HepG2 (cell line): ENCODE measurements around the gene FAM83C. TPM values are rescaled to one million over a fixed set of nuclear protein-coding genes. Genes with fewer than 3 reads are reported as not detected.

Source experiments
- ARHGAP35 ChIP-seq: sonication (generic); formaldehyde crosslinking; IDR thresholded peaks from 2 replicates; pipeline ENCODE4 v1.9.0; 2022; ENCODE audit warnings: mild to moderate bottlenecking, inconsistent platforms, moderate library complexity, missing genetic modification reagents, borderline replicate concordance
- DNMT1 ChIP-seq: sonication (generic); formaldehyde crosslinking; IDR thresholded peaks from 2 replicates; pipeline ENCODE4 v1.5.1; 2020; ENCODE audit warnings: mild to moderate bottlenecking, missing genetic modification reagents
- FOXJ3 ChIP-seq: sonication (generic); formaldehyde crosslinking; IDR thresholded peaks from 2 replicates; pipeline ENCODE4 v1.4.0; 2020; ENCODE audit warnings: missing genetic modification reagents, mild to moderate bottlenecking, borderline replicate concordance
- HOXA7 ChIP-seq: sonication (generic); formaldehyde crosslinking; IDR thresholded peaks from 2 replicates; pipeline ENCODE4 v1.8.1; 2022; ENCODE audit warnings: mild to moderate bottlenecking, missing genetic modification reagents, moderate library complexity
- IKZF4 ChIP-seq: sonication (generic); formaldehyde crosslinking; IDR thresholded peaks from 2 replicates; pipeline ENCODE4 v1.5.1; 2020; ENCODE audit warnings: borderline replicate concordance, mild to moderate bottlenecking, low read depth, missing genetic modification reagents; ENCODE audit errors: not compliant biosample characterization
- ISL2 ChIP-seq: sonication (generic); formaldehyde crosslinking; IDR thresholded peaks from 2 replicates; pipeline ENCODE4 v1.5.0; 2020; ENCODE audit warnings: missing genetic modification reagents
- KDM4B ChIP-seq: sonication (generic); formaldehyde crosslinking; IDR thresholded peaks from 2 replicates; pipeline ENCODE4 v1.4.0; 2020; ENCODE audit warnings: missing genetic modification reagents
- NAIF1 ChIP-seq: sonication (generic); formaldehyde crosslinking; IDR thresholded peaks from 2 replicates; pipeline ENCODE4 v1.5.0; 2020; ENCODE audit warnings: mild to moderate bottlenecking, missing genetic modification reagents, borderline replicate concordance
- PHF8 ChIP-seq: sonication (generic); formaldehyde crosslinking; IDR thresholded peaks from 2 replicates; pipeline ENCODE4 v1.5.0; 2020; ENCODE audit warnings: missing genetic modification reagents
- PRMT3 ChIP-seq: sonication (generic); formaldehyde crosslinking; IDR thresholded peaks from 2 replicates; pipeline ENCODE4 v1.8.1; 2022; ENCODE audit warnings: low read depth, mild to moderate bottlenecking, moderate library complexity, missing genetic modification reagents, borderline replicate concordance
- RELA ChIP-seq: sonication (generic); formaldehyde crosslinking; IDR thresholded peaks from 2 replicates; pipeline ENCODE4 v1.4.0; 2020; ENCODE audit warnings: missing genetic modification reagents
- SRSF4 ChIP-seq: fragments of 200-400 bp; formaldehyde crosslinking; IDR thresholded peaks from one replicate; pipeline ENCODE4 v1.6.1; 2018; ENCODE audit warnings: mild to moderate bottlenecking, low read depth, low read length, moderate library complexity; ENCODE audit not compliant: poor library complexity, severe bottlenecking
- ZMAT3 ChIP-seq: sonication (generic); formaldehyde crosslinking; conservative IDR thresholded peaks from 2 replicates; pipeline ENCODE4 v1.7.0; 2021; ENCODE audit warnings: missing genetic modification reagents
- ZNF552 ChIP-seq: sonication (generic); formaldehyde crosslinking; IDR thresholded peaks from 2 replicates; pipeline ENCODE4 v1.9.0; 2022; ENCODE audit warnings: missing genetic modification reagents, mild to moderate bottlenecking, borderline replicate concordance
- ZNF841 ChIP-seq: sonication (generic); formaldehyde crosslinking; IDR thresholded peaks from 2 replicates; pipeline ENCODE4 v1.8.1; 2023; ENCODE audit warnings: missing genetic modification reagents, borderline replicate concordance
- ZNF850 ChIP-seq: sonication (generic); formaldehyde crosslinking; conservative IDR thresholded peaks from 2 replicates; pipeline ENCODE4 v1.9.0; 2021; ENCODE audit warnings: mild to moderate bottlenecking, missing genetic modification reagents
- ZNF879 ChIP-seq: sonication (generic); formaldehyde crosslinking; IDR thresholded peaks from 2 replicates; pipeline ENCODE4 v1.8.1; 2023; ENCODE audit warnings: missing genetic modification reagents
- ZNF883 ChIP-seq: sonication (generic); formaldehyde crosslinking; IDR thresholded peaks from 2 replicates; pipeline ENCODE4 v1.5.1; 2020; ENCODE audit warnings: mild to moderate bottlenecking, missing genetic modification reagents; ENCODE audit errors: not compliant biosample characterization
- polyA plus RNA-seq, 8 experiments: library from polyadenylated mRNA; depleted of rRNA in 3 of 8; stranded (reverse) in 7 of 8; unstranded in 1 of 8; fragments of >200 nt; fragmentation: Illumina TruSeq in 4 of 8; extraction: Trizol in 4 of 8; gene quantifications; 2 replicates each; pipeline versions ENCODE4 v1.2.1 to v1.2.3, GENCODE V29; 2011 to 2016; ENCODE audit warnings: low read depth in 4 of 8, missing spikeins in 1 of 8, mixed read lengths in 1 of 8; ENCODE audit not compliant: insufficient read depth in 1 of 8
- total RNA-seq, 5 experiments: library from RNA; depleted of rRNA; stranded (reverse); fragments of >200 nt; fragmentation: Illumina TruSeq; extraction: Trizol; gene quantifications; 2 replicates each; pipeline ENCODE4 v1.2.3, GENCODE V29; 2016; ENCODE audit warnings: low read depth in 1 of 5
- TF ChIP-seq, protein P1 (sequence below): sonication (generic); formaldehyde crosslinking; conservative IDR thresholded peaks from 2 replicates; pipeline ENCODE4 v1.4.0; 2020; ENCODE audit warnings: mild to moderate bottlenecking, missing genetic modification reagents, moderate library complexity
- TF ChIP-seq, protein P2 (sequence below): sonication (generic); formaldehyde crosslinking; IDR thresholded peaks from 2 replicates; pipeline ENCODE4 v1.4.0; 2020; ENCODE audit warnings: mild to moderate bottlenecking, missing genetic modification reagents
- TF ChIP-seq, protein P3 (sequence below): sonication (generic); formaldehyde crosslinking; IDR thresholded peaks from 2 replicates; pipeline ENCODE4 v1.9.0; 2021; ENCODE audit warnings: missing genetic modification reagents, borderline replicate concordance

FAM83C gene
- total and polyA plus RNA-seq, 2 of the 13 experiments (the other 11 are each of a cell fraction or from before 2014, with no cell fraction given) = 0.04 TPM; not detected in 1

DNA sequence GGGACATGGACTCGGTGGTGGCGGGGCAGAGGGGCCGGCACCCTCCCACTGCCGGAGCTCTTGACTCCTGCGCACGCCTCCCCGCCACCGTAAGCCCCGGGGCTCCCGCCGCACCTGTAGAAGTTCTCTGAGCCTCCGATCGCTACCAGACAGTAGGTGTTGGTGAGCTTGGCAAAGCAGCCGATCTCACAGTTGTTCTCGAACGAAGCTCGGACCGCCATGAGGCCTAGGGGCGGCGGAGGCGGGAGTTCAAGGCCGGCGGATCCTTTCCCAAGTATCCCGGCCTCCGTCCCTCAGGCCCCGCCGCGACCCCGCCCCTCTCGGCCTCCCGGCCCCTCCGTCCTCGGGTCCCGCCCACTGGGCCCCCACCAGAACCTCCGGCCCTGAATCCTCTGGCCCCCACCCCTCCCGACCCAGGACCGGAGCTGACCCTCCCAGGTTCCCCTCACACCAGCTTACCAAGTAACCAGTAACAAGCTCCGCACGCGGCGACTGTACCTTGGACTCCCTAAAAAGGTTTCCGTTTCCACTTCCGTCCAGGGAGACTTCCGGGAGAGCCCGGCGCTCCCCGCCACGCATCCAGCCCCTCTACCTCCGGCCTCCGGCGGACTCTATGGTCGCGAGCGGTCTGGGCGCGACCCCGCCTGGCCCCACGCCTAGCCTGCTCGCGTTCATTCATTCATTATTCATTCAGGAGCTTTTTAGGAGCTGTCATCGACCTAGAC is 7.8 kb downstream of the FAM83C start, which contains the start of gene EIF6 (continued):
- TF ChIP-seq, protein P1, sequence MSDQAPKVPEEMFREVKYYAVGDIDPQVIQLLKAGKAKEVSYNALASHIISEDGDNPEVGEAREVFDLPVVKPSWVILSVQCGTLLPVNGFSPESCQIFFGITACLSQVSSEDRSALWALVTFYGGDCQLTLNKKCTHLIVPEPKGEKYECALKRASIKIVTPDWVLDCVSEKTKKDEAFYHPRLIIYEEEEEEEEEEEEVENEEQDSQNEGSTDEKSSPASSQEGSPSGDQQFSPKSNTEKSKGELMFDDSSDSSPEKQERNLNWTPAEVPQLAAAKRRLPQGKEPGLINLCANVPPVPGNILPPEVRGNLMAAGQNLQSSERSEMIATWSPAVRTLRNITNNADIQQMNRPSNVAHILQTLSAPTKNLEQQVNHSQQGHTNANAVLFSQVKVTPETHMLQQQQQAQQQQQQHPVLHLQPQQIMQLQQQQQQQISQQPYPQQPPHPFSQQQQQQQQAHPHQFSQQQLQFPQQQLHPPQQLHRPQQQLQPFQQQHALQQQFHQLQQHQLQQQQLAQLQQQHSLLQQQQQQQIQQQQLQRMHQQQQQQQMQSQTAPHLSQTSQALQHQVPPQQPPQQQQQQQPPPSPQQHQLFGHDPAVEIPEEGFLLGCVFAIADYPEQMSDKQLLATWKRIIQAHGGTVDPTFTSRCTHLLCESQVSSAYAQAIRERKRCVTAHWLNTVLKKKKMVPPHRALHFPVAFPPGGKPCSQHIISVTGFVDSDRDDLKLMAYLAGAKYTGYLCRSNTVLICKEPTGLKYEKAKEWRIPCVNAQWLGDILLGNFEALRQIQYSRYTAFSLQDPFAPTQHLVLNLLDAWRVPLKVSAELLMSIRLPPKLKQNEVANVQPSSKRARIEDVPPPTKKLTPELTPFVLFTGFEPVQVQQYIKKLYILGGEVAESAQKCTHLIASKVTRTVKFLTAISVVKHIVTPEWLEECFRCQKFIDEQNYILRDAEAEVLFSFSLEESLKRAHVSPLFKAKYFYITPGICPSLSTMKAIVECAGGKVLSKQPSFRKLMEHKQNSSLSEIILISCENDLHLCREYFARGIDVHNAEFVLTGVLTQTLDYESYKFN (CRISPR knock-in tag) = peak; percentile 93
- TF ChIP-seq DNMT1 (CRISPR knock-in tag) = peak; percentile 93
- TF ChIP-seq ZNF883 (CRISPR knock-in tag) = peak; percentile 97
- peak; percentile 93 for TF ChIP-seq ARHGAP35
- TF ChIP-seq FOXJ3 = no peak; the same call in 1 of the 2 replicates
- TF ChIP-seq ISL2 (CRISPR knock-in tag) = peak; percentile 53; the same call in 1 of the 2 replicates
- peak; percentile 96 for TF ChIP-seq PHF8 (CRISPR knock-in tag)
- 0 out of 2 replicates have a peak, but pooled peaks have one; percentile 39 for TF ChIP-seq ZNF850 (CRISPR knock-in tag)
- no peak; the same call in 1 of the 2 replicates for TF ChIP-seq HOXA7 (CRISPR knock-in tag)
- TF ChIP-seq, protein P2, sequence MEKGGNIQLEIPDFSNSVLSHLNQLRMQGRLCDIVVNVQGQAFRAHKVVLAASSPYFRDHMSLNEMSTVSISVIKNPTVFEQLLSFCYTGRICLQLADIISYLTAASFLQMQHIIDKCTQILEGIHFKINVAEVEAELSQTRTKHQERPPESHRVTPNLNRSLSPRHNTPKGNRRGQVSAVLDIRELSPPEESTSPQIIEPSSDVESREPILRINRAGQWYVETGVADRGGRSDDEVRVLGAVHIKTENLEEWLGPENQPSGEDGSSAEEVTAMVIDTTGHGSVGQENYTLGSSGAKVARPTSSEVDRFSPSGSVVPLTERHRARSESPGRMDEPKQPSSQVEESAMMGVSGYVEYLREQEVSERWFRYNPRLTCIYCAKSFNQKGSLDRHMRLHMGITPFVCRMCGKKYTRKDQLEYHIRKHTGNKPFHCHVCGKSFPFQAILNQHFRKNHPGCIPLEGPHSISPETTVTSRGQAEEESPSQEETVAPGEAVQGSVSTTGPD = peak; percentile 89; the same call in 1 of the 2 replicates
- TF ChIP-seq ZMAT3 = peak; percentile 96; the same call in 1 of the 2 replicates
- TF ChIP-seq IKZF4 (CRISPR knock-in tag) = peak; percentile 83
- TF ChIP-seq, protein P3, sequence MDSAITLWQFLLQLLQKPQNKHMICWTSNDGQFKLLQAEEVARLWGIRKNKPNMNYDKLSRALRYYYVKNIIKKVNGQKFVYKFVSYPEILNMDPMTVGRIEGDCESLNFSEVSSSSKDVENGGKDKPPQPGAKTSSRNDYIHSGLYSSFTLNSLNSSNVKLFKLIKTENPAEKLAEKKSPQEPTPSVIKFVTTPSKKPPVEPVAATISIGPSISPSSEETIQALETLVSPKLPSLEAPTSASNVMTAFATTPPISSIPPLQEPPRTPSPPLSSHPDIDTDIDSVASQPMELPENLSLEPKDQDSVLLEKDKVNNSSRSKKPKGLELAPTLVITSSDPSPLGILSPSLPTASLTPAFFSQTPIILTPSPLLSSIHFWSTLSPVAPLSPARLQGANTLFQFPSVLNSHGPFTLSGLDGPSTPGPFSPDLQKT = peak; percentile 94; the same call in 1 of the 2 replicates
- TF ChIP-seq NAIF1 (CRISPR knock-in tag) = no peak
- no peak; the same call in 1 of the 2 replicates for TF ChIP-seq RELA
- TF ChIP-seq ZNF879 (CRISPR knock-in tag) = peak; percentile 73; the same call in 1 of the 2 replicates
- 0 out of 2 replicates have a peak, but pooled peaks have one; percentile 87 for TF ChIP-seq PRMT3 (CRISPR knock-in tag)
- TF ChIP-seq KDM4B = peak; percentile 92; the same call in 1 of the 2 replicates
- TF ChIP-seq ZNF552 (CRISPR knock-in tag) = peak; percentile 80; the same call in 1 of the 2 replicates
- no peak for TF ChIP-seq SRSF4
- peak; percentile 69; the same call in 1 of the 2 replicates for TF ChIP-seq ZNF841 (CRISPR knock-in tag)
